BE2C (cell line): ENCODE results near the gene RAB4B.
A peak's percentile ranks its signal among the peaks of the same experiment; 100 is the strongest.

ENCODE experiments used
- DNase-seq: peaks from one replicate; pipeline ENCODE4 v3.0.0-alpha.2; 2020
- H3K27me3 ChIP-seq: fragments of 250-450 bp; sonication (Bioruptor Pico); 2 replicates; pipeline ENCODE4 v1.5.1; 2020; ENCODE audit warnings: mild to moderate bottlenecking
- H3K36me3 ChIP-seq: fragments of 250-450 bp; sonication (Bioruptor Pico); 2 replicates; pipeline ENCODE4 v1.5.1; 2020; ENCODE audit warnings: mild to moderate bottlenecking
- H3K4me1 ChIP-seq: fragments of 250-450 bp; sonication (Bioruptor Pico); 2 replicates; pipeline ENCODE4 v1.5.1; 2020
- H3K4me3 ChIP-seq: 2 replicates; pipeline ENCODE4 v1.5.1; 2011; ENCODE audit warnings: low read depth, low read length
- H3K9me3 ChIP-seq: fragments of 250-450 bp; sonication (Bioruptor Pico); 2 replicates; pipeline ENCODE4 v1.5.1; 2020
- TF ChIP-seq, protein P1 (sequence below): IDR thresholded peaks from 2 replicates; pipeline ENCODE4 v1.5.1; 2012; ENCODE audit warnings: mild to moderate bottlenecking, low read depth, low read length

RAB4B gene

DNA sequence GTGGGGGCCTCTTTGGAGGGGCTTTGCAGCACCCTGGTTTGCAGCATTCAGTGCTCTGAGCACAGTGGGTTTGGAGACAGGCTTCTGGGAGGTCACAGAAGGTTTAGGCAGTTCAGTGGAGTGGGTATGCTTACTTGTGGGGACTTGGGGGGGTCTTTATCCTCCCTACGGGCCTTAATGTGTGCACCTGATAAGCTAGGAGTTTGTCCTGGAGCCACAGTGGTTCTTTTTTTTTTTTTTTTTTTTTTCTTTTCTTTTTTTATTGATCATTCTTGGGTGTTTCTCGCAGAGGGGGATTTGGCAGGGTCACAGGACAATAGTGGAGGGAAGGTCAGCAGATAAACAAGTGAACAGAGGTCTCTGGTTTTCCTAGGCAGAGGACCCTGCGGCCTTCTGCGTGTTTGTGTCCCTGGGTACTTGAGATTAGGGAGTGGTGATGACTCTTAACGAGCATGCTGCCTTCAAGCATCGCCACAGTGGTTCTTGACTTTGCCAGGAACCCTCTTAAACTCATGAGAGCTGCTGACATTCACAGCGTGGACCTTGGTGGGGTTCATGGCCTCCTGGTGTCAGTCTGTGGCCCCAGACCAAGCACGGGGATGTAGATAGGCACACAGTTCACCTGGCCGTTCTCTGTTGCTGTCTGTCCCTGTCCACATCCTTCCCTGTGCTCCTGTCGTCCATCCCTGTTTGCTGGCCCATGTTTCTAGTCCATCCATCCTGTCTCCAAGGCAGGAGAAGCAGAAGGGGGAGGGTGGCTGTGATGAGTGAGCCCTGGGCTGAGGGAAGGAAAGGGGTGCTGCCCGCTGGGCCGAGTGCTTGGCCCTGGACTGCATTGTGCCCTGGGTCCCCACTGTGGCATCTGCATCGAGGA, 23.6 kb downstream of the RAB4B start:
- H3K27me3 ChIP-seq = no peaks in the 10 kb centered on the region
- peaks cover 18% of the 10 kb centered on the region for H3K36me3 ChIP-seq
- no peaks in the 10 kb centered on the region for H3K9me3 ChIP-seq
- H3K4me3 ChIP-seq = no peak overlapping the region; the same call in 1 of the 2 replicates
- H3K4me1 ChIP-seq = peaks cover 26% of the 10 kb centered on the region
- no peak for DNase-seq
- TF ChIP-seq, protein P1, sequence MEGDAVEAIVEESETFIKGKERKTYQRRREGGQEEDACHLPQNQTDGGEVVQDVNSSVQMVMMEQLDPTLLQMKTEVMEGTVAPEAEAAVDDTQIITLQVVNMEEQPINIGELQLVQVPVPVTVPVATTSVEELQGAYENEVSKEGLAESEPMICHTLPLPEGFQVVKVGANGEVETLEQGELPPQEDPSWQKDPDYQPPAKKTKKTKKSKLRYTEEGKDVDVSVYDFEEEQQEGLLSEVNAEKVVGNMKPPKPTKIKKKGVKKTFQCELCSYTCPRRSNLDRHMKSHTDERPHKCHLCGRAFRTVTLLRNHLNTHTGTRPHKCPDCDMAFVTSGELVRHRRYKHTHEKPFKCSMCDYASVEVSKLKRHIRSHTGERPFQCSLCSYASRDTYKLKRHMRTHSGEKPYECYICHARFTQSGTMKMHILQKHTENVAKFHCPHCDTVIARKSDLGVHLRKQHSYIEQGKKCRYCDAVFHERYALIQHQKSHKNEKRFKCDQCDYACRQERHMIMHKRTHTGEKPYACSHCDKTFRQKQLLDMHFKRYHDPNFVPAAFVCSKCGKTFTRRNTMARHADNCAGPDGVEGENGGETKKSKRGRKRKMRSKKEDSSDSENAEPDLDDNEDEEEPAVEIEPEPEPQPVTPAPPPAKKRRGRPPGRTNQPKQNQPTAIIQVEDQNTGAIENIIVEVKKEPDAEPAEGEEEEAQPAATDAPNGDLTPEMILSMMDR = no peak

DNA sequence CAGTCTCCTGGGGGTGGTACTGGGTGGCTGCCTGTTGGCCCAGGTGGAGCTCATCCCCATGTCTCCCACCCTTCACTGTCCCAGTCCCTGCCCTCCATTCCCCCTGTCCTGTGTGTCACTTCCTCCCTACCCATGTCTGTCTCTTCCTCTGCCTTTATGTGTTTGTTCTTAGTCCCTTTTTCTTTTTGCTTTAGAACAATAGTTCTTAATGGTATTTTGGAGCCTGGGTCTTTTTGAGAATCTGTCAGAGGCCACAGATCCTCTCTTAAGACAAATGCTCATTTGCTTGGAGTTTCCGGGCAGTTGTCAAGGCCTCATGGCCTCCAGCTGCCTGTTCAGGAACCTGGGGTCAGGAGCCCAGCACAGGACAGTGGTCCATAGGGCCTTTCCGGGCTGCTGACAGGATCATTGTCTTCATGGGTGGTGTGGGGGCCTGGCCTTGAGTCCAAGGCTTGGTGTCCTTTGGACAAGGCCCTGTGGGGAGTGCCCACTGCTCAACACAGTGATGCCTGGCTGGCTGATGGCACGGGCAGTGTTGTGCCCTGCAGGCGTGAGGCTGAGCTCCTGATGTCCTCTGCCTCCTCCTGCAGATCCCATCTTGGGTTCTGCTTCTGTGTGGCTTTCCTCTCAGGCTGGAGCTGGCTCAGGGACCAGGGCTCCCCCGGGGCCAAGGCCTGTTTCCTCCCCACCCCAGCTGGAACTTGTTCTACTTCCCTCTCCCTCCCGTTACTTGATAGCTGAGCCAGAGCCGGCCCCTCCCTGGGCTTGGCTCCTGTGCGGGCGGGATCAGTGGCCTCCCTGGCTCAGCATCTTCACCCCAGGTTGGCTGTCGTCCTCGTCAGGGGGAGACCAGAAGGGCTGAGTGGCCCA, 24.5 kb downstream of the RAB4B start:
- TF ChIP-seq, protein P1 = no peak
- Histone ChIP-seq H3K27me3 (no peaks in the 10 kb centered on the region), H3K36me3 (peaks cover 24% of the 10 kb centered on the region), H3K4me3 (peak overlapping the region; percentile 14), H3K9me3 (no peaks in the 10 kb centered on the region), H3K4me1 (peaks cover 29% of the 10 kb centered on the region)
- peak; percentile 65 for DNase-seq

DNA sequence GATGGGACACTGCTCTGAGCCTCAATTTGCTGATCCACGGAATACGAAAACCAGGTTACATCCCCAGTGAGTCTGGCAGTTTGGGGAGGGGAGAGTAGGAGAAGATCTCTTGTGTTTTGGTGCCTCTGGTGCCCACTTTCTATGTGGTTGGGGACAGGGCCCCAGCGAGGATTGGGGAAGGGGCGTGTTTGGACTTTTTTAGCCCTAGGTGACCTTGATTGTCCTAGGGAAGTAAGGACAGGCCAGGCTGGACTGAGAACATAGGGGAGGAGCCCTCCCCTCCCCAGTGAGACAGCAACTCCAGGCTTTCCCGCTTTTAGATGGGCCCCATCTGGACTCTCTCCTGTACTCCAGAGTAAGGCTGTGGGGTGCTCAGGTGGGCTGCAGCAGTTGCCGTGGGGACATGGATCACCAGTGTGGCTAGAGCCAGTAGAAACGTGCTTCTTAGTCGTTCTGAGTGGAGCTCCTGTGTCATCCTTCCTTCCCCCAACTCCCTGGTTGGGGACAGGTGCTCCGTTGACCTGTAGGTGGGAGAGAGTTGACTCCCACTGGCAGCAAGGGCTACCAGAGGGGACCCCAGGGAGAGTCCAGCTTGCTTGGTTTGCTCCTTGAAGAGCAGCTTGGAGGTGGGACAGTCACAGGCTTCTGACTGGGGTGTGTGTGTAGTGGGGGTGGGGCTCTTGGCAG, 25.3 kb downstream of the RAB4B start:
- TF ChIP-seq, protein P1 = no peak
- no peak for DNase-seq
- Histone ChIP-seq H3K36me3 (peaks cover 31% of the 10 kb centered on the region), H3K27me3 (no peaks in the 10 kb centered on the region), H3K9me3 (no peaks in the 10 kb centered on the region), H3K4me3 (no peak overlapping the region), H3K4me1 (peaks cover 29% of the 10 kb centered on the region)

DNA sequence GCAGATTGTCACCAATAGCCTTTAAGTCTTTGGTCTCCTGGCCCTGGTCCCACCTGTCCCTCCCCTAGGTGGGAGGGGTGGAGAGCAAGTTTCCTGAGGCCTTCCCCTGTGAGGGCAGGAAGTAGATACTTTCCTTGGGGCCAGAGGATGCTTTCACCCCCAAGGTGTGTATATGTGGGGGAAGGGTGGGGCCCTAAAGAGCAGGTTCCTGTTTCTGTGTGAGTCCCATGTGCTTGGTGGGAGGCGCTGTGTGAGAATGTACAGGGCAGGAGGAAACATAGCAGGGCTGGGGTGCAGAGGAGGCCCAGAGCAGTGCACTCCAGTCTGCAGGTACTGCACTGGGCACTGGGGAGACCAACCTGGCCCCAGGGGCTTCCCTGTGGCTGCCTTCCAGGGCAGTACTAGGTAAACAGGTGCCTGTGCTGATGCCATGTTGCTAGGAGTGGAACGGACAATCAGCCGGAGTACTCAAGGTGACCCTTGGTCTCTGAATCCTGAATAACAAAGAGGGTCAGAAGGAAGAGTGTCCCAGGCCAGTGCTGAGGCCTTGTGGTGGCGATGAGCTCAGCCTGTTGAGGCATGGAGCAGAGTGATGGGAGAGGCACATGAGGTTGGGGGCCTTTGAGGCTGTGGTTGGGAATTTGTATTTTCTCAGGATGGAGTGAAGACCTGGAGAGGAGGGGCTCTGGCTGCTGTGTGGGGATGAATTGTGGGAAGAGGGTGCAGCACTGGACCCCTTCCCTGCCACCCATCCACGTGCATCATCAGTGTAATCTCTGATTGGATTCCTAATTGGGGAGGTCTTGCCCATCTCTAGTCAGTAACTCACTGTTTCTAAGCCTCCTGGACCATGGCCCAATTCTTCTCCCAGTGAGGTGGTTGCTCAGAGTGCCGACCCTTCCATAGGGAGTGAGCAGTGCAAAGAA, 26.1 kb downstream of the RAB4B start:
- DNase-seq = no peak
- TF ChIP-seq, protein P1 = no peak
- Histone ChIP-seq H3K27me3 (no peaks in the 10 kb centered on the region), H3K36me3 (peaks cover 40% of the 10 kb centered on the region), H3K9me3 (no peaks in the 10 kb centered on the region), H3K4me1 (peaks cover 29% of the 10 kb centered on the region), H3K4me3 (no peak overlapping the region)

DNA sequence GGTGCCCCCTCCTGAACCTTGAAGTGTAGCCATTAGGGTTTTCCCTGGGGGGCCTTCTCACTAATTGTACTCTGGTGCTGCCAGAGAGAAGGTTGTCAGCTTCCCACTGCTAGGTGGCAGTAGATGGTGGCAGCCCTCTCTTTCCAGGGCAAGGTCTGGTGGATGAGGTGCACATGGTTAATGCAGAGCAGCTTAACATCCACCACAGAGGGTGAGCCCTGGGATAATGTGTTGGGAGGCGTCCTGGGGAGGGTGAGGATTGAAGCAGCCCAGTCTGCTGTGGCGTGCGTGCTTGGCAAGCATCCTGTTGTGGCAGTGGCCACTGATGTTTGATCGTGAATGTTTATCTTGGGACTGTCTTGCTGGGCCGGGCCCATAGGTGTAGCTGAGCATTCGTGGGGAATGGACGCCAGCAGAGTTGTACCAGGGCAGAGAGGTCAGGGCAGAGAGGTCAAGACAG, 26.8 kb downstream of the RAB4B start:
- no peaks in the 10 kb centered on the region for H3K9me3 ChIP-seq
- H3K27me3 ChIP-seq = no peaks in the 10 kb centered on the region
- no peak for DNase-seq
- peaks cover 29% of the 10 kb centered on the region for H3K4me1 ChIP-seq
- H3K36me3 ChIP-seq = peaks cover 45% of the 10 kb centered on the region
- no peak overlapping the region for H3K4me3 ChIP-seq
- TF ChIP-seq, protein P1 = peak; percentile 38
